Prostate gland (tissue), 2 donors: ENCODE results near the gene RBCK1.

Experiments used
- CTCF ChIP-seq, 4 experiments: fragments of 200-600 bp in 2 of 4; fragments of 450-650 bp in 2 of 4; sonication (generic) in 2 of 4; IDR thresholded peaks; 1 replicate in 3 of 4; 2 replicates in 1 of 4; pipeline ENCODE4 v1.5.1; 2016 to 2019; ENCODE audit warnings: antibody characterized with exemption in 4 of 4, mild to moderate bottlenecking in 2 of 4, moderate library complexity in 2 of 4
- POLR2A ChIP-seq: fragments of 450-650 bp; IDR thresholded peaks from one replicate; pipeline ENCODE4 v1.6.1; 2016; ENCODE audit warnings: antibody characterized with exemption, mild to moderate bottlenecking

DNA sequence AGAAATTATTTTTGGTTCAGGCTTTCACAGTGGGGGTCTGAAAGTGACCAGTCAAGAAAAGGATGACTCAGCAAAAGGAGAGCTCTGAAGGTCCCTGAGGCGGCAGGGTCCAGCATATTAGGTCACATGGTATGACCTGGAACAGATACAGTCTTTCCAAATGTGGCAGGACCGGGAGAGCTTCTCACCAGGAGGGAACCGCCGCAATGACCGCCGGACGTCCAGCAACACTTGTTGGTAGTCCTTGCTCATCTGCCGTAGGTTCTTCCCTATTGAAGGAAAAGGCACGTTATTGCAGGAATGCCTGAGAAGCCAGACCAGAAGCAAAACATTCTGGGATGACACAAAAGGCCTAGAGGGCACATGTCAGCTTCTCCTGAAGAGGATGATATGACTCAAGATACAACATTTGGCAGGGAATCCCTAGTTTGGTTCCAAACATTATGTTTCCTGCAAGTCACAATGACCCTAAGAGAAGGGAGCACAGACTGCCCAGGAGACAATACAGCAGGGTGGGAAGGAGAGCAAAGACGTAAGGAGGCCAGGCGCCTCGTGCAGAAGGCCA is 36.8 kb downstream of the RBCK1 start:
- no peak for TF ChIP-seq CTCF (IDR thresholded peaks at IDR 0.05)
- no peak for TF ChIP-seq POLR2A
